Stimulated activated CD4-positive, alpha-beta T cell treated with anti-CD3 and anti-CD28 coated beads, Interleukin-15, amount 100 ng/mL, for 48 hours (primary cell): Measurements from ENCODE around the gene SPATA1.

ENCODE experiments used
- DNase-seq, 2 donors: peaks; one replicate each; pipeline ENCODE4 v3.0.0-alpha.2; 2020; ENCODE audit warnings: low read depth in 2 of 2

Gene SPATA1

DNA sequence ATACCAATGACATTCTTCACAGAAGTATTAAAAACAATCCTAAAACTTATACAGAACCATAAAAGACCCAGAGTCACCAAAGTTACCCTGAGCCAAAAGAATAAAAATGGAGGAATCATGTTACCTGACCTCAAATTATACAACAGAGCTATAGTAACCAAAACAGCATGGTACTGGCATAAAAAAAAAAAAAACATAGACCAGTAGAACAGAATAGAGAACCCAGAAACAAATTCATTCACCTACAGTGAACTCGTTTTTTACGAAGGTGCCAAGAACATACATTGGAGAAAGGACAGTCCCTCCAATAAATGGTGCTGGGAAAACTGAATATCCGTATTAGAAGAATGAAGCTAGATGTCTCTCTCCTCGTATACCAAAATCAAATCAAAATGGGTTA lies 2.8 kb downstream of the SPATA1 start:
- DNase-seq: no peak

DNA sequence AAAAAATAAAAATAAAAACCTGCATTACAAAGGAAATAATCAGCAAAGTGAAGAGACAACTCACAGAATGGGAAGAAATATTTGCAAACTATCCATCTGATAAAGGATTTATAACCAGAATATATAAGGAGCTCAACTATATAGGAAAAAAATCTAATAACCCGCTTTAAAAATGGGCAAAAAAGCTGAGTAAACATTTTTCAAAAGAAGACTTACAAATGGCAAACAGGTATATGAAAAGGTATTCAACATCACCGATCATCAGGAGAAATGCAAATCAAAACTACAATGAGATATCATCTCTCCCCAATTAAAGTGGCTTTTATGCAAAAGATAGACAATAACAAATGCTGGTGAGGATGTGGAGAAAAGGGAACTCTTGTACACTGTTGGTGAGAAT lies 4.0 kb downstream of the SPATA1 start:
- no peak for DNase-seq

DNA sequence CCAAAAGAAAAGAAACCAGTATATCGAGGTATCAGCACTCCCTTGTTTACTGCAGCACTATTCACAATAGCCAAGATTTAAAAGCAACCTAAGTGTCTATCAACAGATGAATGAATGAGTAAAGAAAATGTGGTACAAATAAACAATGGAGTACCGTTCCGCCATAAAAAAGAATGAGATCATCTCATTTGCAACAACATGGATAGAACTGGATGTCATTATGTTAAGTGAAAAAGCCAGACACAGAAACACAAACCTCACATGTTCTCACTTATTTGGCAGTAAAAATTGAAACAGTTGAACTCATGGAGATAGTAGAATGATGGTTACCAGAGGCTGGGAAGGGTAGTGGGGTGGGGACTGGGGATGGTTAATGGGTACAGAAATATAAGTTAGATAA lies 4.5 kb downstream of the SPATA1 start:
- DNase-seq: no peak

DNA sequence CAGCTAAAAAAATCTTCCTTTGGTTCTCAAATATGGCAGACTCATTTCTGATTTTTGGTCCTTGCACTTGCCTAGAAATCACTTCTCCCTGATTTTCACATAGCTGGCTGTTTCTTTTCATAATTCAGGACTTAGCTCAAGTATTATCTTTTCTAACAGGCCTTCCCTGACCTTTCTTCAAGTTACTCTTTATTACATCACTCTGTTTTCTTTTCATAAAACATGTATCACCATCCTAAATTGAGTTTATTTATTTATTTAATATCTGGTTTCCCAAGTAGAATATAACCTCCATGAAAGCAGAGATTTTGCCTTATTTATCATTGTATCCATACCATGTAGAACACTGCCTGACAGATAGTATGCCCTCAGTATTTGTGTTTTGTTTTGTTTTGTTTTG lies 18.4 kb downstream of the SPATA1 start:
- no peak for DNase-seq

DNA sequence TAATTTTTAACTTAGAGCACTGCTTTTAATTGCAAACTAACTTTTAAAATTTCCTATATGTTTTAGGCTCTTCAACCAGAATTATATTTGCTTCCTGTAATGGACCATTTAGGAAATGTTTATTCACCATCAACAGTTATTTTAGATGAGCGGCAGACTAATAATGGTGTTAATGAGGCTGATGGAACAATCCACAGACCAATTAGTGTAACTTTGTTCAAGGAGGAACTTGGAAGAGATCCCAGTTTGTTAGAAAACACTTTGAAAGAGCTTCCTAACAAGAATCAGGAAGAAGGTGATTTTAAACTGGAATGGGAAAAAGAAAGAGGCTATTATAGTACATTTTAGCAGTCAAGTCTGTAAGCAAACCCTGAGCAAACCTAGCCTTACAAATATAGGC lies 19.6 kb downstream of the SPATA1 start:
- no peak for DNase-seq

DNA sequence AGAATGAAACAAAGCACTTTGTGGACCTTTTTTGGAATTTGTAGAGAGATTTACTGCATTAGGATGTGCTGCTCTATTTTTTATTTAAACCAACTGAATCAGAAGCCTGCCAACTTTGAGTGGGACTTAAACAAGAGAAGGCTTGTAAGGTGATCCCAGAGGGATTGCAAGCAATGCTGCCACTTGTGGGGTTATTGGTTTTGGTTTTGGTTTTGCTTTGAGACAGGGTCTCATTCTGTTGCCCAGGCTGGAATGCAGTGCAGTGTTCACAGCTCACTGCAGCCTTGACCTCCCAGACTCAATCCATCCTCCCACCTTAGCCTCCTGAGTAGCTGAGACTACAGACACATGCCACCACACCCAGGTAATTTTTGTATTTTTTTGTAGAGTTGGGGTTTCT lies 32.4 kb downstream of the SPATA1 start:
- no peak for DNase-seq

DNA sequence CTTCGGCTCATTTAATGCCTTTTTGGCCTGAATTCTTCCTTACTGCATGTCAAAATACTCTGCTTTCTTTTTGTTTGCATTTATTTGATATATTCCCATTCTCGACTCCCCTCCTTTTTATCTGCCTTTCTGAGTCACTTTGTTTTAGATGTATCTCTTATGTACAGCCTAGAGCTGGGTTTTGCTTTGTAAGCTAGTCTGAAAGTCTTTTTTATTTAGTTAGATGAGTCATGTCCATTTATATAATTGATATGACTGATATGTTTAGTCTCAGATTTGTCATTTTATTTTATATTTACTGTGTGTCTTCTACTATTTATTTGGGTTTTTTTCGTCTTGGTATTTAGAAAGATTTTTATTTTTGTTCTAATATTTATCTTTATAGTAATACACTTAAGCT lies 33.8 kb downstream of the SPATA1 start:
- DNase-seq: no peak

DNA sequence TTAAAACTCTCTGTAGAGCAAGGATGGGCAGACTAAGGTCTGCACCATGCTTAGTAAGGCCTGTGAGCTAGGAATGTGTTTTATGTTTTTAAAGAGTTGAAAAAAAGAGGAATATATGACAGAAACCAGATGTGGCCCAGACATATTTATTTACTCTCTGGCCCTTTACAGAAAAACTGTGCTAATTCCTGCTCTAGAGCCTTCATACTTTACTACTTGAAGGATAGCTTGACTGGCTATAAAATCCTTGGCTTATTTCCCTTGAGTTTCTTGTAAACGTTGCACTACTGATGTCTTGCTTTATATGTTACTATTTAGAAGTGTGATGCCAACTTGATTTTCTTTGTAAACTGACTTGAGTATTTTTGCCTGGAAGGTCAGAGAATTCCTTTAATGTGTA lies 34.6 kb downstream of the SPATA1 start:
- DNase-seq: no peak

DNA sequence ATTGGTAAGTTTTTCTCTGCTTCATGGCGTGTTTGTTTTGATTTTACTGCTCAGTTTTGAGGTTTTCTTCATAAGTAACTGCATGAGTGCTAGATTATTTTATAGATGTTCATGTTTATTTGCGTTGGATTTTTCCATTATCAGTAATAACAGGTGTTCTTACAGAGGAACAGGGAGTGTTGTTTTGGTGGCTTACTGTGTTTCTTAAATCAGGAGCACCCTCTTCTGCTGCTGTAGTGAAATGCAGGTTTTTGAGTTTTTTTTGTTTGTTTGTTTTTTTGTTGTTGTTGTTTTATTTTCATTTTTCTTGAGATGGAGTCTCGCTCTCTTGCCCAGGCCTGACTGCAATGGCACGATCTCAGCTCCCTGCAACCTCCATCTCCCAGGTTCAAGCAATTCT lies 35.5 kb downstream of the SPATA1 start:
- DNase-seq: no peak

DNA sequence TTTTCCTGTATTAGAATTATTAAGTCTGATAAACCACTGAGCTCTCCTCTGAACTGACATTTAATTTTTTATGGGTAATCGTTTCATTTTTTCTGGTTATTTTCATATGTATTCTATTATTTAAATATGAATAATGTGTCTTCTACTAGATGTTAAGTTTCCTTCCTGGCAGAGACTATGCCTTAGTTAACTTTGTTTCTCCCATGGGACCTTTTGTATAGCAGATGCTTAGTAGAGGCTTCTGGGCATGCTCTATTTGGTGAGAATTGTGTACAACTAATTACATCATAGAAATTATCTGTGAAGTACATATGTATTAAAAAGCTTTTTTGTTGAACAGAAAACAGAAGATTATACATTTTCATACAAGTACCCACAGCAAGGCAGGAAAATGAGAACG lies 44.6 kb downstream of the SPATA1 start:
- DNase-seq: no peak

DNA sequence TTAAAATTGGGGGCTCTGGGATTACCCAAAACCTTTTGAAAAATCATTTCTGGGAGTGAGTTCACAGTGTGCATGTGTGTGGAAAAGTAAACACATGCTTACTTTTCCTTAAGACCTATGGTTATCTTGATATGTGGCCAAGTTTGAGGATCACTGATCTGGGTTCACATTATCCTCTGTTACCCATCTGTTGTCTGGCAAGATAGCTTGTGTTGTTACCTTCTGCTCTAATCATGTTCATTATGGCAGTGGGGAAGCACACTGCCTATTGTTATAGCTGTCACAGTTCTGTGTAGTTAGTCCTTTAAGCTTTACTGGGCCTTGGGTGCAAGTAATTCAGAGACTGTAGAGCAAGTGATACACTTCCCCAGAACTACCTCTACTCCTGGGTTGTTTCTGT lies 63.0 kb downstream of the SPATA1 start:
- no peak for DNase-seq

DNA sequence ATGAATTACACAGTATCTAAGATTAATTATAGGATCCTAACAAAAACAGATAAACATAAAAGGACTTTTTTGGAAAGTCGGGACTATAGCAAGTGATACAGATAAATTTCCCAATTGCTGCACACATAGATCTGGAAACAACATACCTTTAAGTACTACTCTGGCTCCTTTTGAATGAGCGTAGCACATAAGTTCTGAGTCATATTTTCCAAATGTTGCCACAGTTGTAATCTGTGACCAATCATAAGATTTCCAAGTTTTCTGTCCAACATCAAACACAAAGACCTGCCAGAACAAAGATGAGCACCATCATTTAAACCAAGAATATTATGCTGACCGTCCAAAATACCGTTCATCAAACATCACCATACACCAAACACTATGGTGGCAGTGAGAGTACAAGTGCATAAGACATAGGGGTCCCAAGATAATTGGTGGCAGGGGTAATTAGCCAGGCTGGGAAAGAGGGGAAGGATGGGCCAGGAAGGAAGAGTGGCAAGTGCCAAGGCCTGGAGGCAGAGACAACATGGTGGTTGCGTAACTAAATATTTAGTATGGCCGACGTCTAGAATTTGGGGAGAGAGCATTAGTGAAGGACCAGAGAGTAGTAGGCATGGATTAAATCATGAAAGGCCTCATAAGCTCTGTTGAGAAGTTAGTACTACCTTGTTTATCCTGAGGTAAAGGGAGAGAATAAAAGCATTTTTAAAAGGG lies 64.4 kb downstream of the SPATA1 start:
- DNase-seq: no peak

DNA sequence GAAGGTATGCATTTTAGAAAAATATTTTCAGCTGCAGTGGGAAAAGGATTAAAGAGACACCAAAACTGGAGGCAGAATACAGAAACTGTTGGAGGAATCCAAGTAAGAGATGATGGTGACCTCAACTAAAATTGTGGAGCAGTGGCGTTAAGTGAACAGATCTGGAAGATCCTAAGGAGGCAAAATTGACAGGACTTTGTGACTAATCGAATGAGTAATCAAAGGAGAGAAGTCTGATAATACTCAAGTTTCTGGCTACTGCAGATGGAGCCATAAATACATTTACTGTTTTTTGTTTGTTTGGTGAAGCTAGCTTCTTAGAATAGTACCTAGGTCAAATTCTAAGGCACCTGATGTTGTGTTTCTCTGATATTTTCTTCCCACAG lies 65.0 kb downstream of the SPATA1 start:
- DNase-seq: no peak

DNA sequence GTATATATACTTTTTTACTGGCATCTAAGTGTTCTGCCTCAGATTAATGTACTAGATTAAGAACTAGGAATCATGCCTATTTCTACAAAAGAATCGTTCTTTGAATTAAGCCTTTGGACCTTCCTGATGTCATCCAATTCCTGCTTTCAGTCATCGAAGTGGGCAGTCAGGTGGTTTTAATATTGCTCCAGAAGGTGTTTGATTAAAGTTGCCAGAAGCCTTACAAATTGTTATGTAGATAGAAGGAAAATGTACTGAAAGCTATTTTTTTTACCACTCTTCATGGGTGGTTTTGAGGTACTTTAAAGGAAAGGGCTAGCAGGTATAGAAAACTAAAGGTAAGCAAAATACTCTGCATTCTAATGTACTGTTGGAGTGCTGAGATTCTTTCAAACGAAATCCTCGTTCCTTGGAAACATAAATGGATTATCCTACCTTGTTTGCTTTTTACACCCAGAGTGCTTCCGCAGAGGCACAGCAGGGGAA lies 67.3 kb downstream of the SPATA1 start:
- no peak for DNase-seq

DNA sequence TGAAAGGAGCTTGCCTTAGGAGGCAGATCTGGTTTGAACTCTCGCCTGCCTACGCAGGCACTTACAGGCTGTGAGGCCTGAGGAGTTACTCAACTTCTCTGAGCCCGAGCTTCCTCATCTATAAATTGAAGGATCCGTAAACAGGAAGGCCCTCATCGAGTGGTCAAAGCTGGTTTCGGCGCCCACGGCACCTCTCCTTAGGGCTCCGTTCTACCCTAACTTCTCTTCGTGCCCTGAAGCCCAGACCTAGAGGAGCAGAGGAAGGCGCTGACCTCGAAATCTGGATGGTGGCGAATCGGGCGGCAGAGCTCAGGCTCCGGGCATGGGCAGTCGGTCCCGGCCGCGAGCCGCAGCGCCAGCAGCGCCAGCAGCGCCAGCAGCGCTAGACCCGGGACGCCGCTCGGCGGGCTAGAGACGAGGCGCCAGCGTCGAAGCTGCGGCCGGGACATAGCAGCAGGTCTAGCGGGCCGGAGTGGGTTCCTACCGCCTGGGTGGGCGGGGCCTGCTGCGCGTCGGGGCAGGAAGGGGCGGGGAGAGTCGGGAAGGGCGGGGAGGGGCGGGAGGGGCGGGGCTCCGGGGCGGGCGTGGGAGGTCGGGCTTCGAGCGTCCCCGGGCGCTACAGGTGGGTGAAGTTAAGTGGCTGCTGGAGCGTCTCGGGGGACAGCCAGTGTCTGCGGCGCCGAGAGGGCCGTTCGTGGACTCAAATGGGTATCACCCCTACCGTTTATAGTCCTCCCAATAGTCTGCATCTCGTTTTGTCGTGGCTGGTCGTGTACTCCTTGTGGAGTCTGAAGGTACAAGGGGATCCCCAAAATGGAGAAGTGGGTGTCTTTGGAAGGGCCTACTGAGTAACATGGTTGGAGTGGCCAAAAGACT lies 68.0 kb downstream of the SPATA1 start, which contains the start of gene CTBS:
CTBS (minus strand) TSS at position 474 of the 876 bp plus-strand sequence; CDS start at position 449, 25 bp downstream.
- peak; percentile 74 to 82 for DNase-seq

DNA sequence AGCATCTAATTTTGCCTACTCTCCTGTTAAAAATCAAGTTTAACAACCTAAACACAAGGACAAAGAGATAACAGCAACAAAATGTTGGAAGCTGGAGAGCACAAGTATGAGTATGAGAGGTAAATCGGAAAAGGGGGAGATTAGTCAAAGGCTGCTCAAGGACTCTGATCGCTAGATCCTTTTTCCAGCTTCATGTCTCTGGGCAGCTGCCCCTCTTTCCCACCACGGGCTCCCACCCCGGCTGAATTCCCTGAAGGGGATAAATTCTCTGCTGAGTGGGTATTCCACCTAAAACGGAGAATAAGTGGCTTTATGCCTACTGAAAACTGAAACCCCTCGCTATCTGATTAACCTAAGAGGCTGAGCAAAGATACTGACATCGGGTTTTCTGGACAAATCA lies 68.8 kb downstream of the SPATA1 start:
- DNase-seq: no peak

DNA sequence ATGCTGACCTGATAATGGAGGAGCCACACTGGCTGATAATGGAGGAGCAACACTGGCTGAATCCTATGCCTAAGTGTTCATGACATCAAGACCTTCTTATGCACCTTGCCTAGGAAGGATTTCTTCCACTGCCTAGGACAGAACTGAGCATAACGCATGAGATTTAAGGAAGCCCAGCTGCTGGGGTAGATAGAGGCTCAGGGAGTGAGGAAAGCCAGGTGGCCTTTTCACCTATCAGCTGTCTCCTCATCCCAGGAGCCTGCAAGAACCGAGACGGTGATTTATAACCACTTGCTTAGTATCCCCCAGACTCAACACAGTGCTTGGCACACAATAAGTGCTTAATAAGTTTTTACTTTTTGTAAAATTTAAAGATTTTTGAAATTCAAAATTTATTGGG lies 75.5 kb downstream of the SPATA1 start:
- no peak for DNase-seq

DNA sequence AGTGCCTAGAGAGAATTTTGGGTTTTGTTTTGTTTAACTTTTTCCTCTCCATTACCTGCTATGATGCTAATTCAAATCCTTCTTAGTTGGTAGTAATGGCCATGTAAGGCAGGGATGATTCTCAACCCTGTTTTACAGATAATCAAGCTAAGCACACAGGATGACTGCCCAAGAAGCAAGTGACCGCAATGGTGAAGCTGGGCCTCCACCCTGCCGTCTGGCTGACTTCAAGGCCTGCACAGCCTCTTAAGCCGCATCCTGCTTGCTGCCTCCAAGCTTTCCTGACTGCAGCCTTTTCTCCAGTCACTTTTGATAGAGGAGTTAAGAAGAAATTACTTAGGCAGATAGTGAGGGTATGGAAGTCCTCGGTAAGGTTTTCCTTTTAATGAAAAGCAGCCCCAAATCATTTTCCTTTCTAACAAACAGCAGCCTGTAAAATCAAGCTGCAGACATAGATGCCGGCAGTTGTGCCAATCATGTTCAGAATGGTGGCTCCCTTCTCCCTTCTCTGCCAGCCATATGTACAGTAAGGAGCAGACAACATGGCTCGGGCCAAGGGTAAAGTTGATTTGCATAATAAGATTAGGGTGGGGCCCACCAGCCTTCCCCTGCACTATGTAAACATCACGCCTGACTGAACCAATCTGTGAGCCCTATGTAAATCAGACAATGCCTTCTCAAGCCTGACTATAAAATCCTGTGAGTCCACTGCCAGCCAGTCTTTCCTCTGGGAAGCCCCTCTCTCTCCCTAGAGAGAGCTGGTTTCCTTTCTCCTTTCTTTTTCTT lies 76.8 kb downstream of the SPATA1 start:
- DNase-seq: no peak

DNA sequence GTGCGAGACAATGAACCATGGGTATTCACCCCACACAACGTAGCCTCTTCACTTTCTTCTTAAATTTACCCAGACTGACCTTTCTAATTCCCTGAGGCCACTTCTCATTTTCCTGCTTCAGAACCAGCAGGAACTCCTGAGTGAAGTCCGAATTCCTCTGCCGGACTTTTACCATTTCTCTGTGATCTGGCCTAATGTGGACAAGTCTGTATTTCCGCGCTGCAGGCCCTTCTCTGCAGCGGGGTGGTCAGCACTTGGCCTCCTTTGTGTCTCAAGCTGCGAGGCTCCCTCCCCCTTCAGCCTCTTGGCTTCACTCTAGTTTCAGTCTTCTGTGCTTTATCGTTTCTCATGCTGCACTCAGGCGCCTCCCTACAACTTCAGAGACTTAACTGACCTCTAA lies 77.5 kb downstream of the SPATA1 start:
- no peak for DNase-seq

DNA sequence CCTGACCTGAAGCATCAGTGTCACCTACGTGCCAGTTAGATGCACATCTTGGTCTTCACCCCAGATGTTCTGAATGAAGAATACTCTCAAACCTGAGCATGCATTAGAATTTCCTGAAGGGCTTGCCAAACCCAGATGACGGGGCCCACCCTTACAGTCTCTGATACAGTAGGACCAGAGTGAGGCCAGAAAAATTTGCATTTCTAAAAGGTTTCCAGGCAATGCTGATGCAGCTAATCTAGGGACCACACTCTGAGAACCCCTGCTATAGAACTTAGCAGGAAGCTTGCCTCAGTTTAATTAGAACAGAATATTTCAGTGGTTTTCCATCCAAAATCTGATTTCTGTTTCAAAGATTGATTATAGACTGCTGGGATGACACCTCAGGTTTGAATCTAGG lies 77.9 kb downstream of the SPATA1 start:
- DNase-seq: no peak

DNA sequence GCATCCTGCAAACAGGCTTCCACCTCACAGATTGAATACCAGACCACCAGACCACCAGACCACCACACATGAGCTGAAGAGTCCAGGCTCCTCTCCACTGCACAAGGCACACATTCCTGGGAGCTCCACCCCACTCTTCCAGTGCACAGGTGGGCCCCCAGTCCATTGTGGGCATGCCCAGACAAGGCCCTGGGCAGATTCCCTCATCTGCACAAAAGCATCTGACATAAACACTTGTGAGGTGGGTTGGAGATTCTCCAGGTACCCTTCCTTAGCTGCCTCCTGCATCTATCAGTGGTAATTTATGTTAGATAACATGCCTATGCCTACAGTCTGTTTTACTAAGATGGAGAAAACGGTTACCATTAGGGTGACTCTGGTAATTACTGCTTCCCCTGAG lies 79.6 kb downstream of the SPATA1 start:
- DNase-seq: no peak

DNA sequence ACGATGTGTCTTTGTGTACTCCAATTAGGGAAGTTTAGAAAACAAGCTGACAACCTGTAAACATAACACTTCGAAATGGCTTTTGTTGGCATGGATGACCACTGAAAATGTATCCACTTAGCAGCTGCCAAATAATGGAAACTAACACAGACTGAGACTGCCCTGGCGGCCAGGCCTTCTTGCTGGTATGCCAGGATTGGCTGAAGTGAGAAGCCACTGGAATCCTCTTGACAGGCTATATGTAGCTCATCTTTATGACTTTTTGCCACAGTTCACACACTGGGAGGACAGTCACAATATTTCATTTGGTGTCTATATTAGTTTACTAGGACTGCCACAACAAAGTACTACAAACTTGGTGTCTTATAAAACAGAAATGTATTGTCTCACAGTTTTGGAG lies 80.9 kb downstream of the SPATA1 start:
- no peak for DNase-seq
